Activated CD8-positive, alpha-beta memory T cell treated with anti-CD3 and anti-CD28 coated beads, Interleukin-2, amount 50 U/mL, for 48 hours (primary cell): ENCODE measurements around the gene PDE11A.

Experiments used
- DNase-seq: peaks from one replicate; pipeline ENCODE4 v3.0.0-alpha.2; 2020

Gene PDE11A

DNA sequence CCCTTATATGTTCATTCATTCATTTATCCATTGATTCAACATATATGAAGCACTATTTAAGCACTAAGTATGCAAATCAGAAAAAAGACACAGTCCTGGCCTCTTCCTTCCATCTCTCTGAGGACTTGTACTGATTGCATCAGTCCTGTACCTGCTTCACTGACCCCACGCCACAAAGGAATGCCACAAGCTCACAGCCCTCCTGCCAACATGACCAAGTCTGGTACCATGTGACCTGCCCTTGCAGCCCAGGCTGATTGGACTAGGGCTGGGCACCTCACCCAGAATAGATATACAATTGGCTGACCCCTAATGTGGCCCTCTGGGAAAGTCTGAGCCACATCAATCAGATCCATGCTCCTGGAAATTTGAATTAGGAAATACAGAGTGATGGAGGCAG, 483.4 kb downstream of the PDE11A start:
- DNase-seq: no peak

DNA sequence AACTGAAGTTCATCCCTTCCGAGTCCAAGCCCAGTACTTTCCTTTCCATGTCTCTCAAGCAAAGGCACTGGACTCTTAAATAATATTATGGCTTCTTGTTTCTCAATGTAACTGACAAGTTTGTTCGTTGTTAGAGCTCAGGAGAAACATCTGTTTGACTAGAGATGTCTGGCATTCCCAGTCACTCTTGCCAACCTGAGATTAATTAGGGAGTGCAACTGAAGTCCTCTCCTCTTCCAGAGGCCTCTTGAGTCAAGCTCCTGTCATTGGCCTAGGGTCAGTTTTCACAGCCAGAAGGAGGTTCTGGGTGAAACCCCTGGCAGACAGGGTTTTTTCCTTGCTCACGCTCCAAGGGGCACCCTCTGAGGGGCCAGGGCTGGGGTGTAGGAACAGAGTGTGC, 483.9 kb downstream of the PDE11A start:
- DNase-seq: no peak

DNA sequence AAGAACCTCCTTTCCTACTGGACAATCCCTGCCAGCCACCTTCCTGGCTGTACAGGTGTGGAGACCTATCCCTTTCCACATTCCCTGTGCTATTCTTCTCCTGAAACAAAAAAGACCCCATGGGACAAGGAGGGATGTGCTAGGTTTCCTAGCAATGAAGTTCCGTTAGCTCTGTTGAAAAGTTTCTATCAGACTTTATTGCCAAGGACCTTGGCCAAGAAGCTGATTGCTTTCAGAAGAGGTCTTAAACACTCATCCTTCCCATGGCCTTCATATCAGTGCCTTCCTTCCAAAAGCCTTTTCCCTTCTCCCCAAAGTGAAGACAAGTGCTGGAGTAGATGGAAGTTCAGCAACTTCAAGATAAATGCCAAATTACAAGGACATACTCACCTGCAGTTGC, 485.2 kb downstream of the PDE11A start:
- DNase-seq: no peak

DNA sequence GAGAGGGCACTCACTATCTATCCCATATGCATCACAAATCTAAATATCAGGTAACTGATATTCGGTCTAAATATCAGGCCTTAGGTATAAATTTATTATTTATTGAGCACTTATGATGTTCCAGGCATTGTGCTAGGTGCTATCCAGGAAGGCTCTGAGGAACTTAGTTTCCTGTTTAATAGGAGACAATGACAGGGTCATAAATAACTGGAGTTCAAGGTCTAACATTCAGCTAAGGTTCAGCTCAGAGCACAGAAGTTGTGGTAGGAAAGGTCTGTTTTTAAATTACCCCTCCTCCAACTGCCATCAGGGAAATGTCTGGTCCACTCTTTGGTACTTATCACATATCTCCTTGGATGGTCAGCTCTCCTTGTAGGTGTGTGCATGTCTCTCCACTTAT, 486.4 kb downstream of the PDE11A start:
- no peak for DNase-seq

DNA sequence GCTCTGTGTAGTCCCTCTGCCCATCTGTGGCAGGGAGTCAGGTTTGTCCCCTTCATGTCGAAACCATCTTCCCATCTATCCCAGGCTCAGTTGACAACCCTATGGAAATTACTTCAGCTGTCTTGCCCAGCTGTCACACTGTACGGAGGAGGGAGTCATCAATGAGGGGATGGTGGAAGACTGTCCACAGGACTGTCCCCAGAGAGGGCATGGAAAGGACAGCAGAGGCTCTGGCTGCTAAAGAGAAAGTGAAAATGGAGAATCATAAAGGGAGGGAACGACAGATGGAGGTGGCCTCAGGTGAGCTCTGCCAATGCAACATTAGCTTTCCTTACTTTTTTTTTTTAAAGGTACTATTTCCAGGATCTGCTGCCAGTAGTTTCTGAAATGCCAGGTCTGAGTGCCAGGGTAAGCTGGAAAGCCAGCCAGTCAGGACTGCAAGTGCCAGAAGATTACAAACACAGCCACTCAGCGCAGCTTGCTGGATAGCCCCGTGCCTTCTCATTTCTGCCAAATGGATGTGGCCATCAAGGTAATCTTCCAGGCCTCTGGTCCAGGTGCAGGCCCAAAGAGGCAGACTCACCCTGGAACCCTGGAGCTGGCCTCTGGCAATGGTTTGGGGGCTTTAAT, 487.2 kb downstream of the PDE11A start:
- DNase-seq: no peak

DNA sequence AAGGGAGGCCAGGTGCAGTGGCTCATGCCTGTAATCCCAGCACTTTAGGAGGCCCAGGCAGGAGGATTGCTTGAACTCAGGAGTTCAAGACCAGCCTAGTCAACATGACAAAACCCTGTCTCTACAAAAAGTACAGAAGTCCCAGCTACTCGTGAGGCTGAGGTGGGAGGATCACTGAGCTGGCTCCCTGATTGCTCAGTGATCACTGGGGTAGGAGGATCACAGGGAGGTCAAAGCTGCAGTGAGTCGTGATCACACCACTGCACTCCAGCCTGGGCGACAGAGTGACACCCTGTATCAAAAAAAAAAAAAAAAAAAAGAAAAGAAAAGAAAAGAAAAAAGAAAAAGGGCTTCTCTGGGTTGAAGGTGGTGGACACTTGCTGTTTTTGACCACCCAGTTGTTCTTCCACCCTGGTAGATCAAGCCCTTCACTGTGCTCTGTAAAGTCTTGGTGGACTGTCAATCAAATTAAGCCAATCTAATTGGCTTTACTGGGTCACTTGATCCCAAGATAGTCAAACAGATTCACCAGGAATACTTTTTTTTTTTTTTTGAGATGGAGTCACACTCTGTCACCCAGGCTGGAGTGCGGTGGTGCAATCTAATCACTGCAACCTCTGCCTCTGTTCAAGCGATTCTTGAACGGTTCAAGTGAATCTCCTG, 488.4 kb downstream of the PDE11A start:
- DNase-seq: no peak

DNA sequence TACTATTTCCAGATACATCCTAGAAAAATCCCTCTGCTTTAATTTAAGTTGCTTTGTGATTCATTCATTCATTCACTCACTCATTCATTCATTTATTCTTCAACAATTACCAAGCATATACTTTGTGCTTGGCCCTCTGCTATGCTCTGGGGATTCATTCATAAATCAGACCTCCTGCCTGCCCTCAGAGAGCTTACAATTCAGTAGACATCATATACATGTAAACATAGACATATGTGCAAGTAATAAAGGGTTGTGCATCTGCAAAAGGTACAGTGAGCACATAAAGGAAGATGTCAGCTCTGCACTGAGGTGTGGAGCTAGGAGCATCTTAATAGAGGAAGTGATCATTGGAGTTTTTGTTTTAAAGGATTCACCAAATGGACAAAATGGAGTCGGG, 490.6 kb downstream of the PDE11A start:
- DNase-seq: no peak

DNA sequence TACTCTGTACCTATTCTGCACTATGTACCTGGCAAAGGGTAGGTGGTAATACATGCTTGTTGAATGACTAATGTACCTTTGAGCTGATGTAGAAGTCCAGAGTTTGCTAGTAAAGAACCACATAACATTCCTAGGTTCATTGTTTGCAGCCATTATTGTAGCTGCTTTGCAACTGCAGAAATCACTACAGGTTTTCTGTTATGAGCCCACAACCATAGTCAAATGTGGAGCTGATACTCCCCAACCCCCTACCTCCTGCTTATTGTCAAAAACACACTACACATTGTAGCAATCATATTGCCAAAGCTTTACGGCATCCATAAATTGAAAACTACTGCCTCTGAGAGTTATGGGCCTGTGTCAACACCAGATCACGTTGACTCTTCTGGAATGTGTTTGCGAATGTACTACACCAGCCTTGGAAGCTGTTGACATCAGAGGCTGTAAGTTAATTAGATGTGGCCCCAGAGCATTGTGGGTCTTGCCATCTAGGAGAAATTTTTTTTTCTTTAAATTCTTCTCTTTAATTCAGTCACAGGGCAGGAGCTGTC, 493.0 kb downstream of the PDE11A start:
- DNase-seq: no peak

DNA sequence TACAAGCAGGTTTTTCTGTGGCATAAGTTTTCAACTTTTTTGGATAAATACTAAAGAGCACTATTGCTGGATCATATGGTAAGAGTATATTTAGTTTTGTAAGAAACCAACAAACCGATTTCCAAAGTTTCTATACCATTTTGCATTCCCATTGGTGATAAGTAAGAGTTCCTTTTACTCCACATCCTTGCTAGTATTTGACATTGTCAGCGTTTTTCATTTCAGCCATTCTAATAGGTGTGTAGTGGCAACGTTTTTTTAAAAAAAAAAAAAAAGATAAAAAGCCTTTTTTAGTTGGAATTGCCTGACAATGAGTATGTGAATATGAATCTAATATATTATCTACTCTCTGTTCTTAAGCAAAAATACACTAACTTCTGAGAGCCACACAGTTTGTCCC, 494.1 kb downstream of the PDE11A start:
- DNase-seq: no peak

DNA sequence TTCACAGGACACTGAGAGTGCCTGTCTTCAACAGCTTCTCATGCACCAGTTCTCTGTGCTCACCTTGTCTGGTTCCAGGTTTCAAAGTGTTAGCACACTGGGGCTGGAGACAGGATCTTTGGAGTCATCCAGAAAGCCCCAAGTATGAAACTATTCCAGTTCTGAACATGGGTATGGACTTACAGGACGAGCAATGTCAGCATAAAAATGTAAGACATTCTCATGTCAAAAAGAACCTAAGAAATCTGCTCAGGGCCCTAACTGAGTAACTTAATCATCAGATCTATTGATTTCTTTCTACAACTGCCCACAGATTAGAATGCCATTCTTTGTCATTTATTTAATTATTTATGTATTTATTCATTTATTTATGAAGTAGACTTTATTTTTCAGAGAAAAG, 495.5 kb downstream of the PDE11A start:
- no peak for DNase-seq

DNA sequence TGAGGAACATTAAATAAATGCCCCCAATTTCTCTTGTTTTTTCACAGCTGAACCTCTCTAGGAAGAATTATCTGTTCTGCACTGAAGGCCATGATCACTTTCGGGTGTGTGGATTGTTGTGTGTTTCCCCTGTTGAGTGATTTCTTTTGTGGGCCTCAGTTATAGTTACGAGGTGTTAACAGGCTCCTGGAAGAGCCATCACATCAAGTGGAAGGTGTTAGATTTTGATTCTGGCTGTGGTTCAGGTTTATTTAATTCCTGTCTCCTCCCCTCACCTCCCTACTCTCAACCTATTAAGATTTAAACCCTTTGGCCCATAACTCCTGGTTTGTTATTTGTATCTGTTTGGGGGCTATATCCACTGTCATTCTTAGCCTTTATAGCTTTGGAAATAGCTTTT, 497.2 kb downstream of the PDE11A start:
- DNase-seq: no peak

DNA sequence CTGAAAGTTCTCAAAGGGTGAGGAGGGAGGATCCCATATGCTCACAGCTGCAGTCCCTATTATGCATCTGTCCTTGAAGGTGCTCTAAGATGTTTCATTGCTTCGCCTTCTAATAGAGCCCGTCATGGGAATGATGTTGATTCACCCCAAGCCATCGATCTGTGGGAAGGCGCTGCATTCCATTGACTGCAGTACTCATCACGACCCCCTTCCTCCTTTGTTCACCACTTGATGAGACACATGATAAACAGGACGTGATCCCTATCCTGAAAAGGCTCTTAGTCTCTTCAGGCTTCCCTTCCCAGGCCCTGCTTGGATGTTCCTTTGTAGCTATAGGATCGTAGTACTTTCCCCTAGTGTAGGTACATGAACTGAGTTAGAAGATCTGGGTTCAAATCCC, 498.2 kb downstream of the PDE11A start:
- DNase-seq: no peak
